ENCODE data around the gene PDSS2. TPM values are rescaled to one million over a fixed set of nuclear protein-coding genes. Genes with fewer than 3 reads are reported as not detected.

The PDSS2 gene
- total and polyA plus RNA-seq, 2 of the 8 experiments (the other 6 are each of a cell fraction or from before 2014, with no cell fraction given) = 10.7 to 16.1 TPM

DNA sequence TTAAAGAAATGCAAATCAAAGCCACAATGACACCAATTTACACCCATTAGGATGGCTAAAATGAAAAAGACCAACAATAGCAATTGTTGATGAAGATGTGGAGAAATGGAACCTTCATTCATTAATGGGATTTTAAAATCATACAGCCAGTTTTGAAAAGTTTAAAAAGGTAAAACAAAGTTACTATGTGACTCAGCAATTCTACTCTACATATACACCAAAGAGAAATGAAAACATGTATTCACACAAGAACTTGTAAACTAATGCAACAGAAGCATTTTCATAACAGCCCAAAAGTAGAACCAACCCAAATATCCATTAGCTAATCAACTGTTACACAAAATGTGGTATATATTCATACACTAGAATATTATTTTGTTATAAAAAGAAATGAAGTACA, 75.7 kb downstream of the PDSS2 start (continued):
- no peak for TF ChIP-seq NANOG (IDR thresholded peaks at IDR 0.05; ENCODE audit: insufficient read depth, low read depth, low read length, poor library complexity, severe bottlenecking)
